ENCODE data around the gene SCAMP2. TPM values are rescaled to one million over a fixed set of nuclear protein-coding genes. Genes with fewer than 3 reads are reported as not detected.
A peak's percentile ranks its signal among the peaks of the same experiment; 100 is the strongest.

Gene SCAMP2
- total and polyA plus RNA-seq, 11 donors: 25.1 to 90.5 (median 46.0) TPM

DNA sequence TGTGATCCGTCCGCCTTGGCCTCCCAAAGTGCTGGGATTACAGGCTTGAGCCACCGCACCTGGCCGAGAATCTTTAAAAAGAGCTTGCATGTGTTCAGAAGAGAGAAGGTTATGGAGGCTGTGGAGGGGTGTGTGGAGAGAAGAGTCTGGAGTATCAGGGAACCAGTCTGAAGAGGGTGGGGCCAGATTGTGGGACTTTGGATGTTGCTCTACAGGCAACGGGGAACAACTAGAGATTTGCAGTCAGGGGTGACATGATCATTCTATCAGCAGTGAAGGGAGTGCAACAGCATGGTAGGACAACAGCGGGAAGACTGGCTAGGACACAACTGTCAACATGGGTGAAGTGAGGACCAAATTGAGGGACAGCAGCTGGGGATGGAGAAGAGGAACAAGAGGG is 8.9 kb downstream of the SCAMP2 start:
- H3K27me3 ChIP-seq: no peaks in the 10 kb centered on the region
- 82 to 92% (median 88%) methylated on average over 6 of the region's 6 CpGs for WGBS, 4 donors
- no peaks in the 10 kb centered on the region for H3K9me3 ChIP-seq
- H3K4me3 ChIP-seq: no peak overlapping the region
- intact Hi-C loops (cut with DNase I): no loop called here
- ATAC-seq (no peak), DNase-seq (no peak)
- TF ChIP-seq, protein P1, sequence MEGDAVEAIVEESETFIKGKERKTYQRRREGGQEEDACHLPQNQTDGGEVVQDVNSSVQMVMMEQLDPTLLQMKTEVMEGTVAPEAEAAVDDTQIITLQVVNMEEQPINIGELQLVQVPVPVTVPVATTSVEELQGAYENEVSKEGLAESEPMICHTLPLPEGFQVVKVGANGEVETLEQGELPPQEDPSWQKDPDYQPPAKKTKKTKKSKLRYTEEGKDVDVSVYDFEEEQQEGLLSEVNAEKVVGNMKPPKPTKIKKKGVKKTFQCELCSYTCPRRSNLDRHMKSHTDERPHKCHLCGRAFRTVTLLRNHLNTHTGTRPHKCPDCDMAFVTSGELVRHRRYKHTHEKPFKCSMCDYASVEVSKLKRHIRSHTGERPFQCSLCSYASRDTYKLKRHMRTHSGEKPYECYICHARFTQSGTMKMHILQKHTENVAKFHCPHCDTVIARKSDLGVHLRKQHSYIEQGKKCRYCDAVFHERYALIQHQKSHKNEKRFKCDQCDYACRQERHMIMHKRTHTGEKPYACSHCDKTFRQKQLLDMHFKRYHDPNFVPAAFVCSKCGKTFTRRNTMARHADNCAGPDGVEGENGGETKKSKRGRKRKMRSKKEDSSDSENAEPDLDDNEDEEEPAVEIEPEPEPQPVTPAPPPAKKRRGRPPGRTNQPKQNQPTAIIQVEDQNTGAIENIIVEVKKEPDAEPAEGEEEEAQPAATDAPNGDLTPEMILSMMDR (IDR thresholded peaks at IDR 0.05): no peak
- peaks cover 0 to 15% (median 0%) of the 10 kb centered on the region in 9 donors for H3K36me3 ChIP-seq
- no peak overlapping the region for H3K27ac ChIP-seq
- peaks cover 1 to 70% (median 37%) of the 10 kb centered on the region in 12 donors for H3K4me1 ChIP-seq

DNA sequence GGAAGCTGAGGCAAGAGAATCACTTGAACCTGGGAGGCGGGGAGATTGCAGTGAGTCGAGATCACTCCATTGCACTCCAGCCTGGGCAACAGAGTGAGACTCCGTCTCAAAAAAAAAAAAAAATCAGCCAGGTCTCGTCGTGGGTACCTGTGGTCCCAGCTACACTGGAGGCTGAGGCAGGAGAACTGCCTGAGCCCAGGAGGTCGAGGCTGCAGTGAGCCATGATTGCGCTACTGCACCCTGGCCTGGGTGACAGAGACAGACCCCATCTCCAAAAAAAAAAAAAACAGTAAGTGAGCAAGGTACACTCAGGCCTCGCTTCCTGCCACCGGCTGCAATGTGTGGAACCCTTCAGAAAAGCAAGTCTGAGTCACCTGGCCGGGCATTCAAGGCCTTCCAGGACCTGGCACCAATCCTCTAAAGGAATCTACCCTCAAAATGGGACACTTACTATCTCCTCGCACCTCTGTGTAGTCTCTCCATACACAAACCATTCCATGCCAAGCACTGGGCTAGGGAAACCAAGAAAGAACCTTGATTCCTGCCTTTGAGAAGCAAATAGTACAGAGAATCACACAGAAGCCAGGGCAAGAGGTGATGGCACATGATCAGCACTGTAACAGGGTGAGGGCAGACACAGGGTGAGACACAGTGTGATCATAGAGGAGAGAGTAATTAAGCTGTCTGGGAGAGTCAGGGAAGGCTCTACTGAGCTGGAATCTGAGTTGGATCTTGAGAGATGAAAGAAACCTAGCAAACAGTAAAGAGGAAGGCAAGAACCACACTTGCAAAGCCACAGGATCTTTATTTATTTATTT is 9.7 kb downstream of the SCAMP2 start:
- H3K27ac ChIP-seq: peak overlapping the region in 1 of 12 donors; percentile 49
- peaks cover 0 to 68% (median 34%) of the 10 kb centered on the region in 12 donors for H3K4me1 ChIP-seq
- intact Hi-C loops (cut with DNase I): no loop called here

DNA sequence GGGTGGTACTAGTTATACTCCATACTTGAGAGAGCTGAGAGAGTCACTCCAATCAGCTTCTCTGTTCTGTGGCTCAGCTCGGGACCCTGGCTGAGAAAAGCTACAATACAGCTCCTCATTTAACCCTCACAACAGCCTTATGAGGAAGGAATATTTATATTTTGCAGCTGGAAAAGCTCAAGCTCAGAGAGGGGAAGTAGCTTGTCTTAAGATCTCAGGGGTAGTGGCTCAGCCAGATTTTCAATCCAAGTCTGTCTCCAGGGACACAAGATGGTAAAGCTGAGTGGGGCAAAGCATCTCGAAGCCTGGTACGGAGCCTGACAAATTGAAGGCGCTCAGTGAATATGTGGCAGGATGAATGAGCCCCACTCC is 14.8 kb downstream of the SCAMP2 start:
- Histone ChIP-seq H3K27ac (peak overlapping the region in 1 of 12 donors; percentile 59), H3K9me3 (no peaks in the 10 kb centered on the region), H3K27me3 (no peaks in the 10 kb centered on the region), H3K4me1 (peaks cover 0 to 50% (median 30%) of the 10 kb centered on the region in 12 donors), H3K4me3 (no peak overlapping the region), H3K36me3 (peaks cover 0 to 25% (median 9%) of the 10 kb centered on the region in 9 donors)
- 80 to 83% (median 81%) methylated on average over 4 of the region's 4 CpGs for WGBS, 4 donors
- TF ChIP-seq, protein P1 (IDR thresholded peaks at IDR 0.05): no peak
- no peak for TF ChIP-seq POLR2A (IDR thresholded peaks at IDR 0.05)
- intact Hi-C loops (cut with DNase I): loop anchor here in 1 of 10 donors (5.0 kb wide), 1 partner anchor 44 kb away; no protein-coding TSS in a partner anchor
- DNase-seq (no peak), ATAC-seq (no peak)

More for the DNA sequence above, 9.7 kb downstream of the SCAMP2 start:
- DNase-seq: no peak
- no peaks in the 10 kb centered on the region for H3K9me3 ChIP-seq
- no peak overlapping the region for H3K4me3 ChIP-seq
- no peaks in the 10 kb centered on the region for H3K27me3 ChIP-seq
- whole genome bisulfite sequencing, 4 donors: 80 to 86% (median 81%) methylated on average over 11 of the region's 11 CpGs
- H3K36me3 ChIP-seq: peaks cover 0 to 13% (median 0%) of the 10 kb centered on the region in 9 donors
- ATAC-seq: peak in 2 of 4 donors; percentile 50 to 55
- TF ChIP-seq, protein P1 (IDR thresholded peaks at IDR 0.05): no peak

DNA sequence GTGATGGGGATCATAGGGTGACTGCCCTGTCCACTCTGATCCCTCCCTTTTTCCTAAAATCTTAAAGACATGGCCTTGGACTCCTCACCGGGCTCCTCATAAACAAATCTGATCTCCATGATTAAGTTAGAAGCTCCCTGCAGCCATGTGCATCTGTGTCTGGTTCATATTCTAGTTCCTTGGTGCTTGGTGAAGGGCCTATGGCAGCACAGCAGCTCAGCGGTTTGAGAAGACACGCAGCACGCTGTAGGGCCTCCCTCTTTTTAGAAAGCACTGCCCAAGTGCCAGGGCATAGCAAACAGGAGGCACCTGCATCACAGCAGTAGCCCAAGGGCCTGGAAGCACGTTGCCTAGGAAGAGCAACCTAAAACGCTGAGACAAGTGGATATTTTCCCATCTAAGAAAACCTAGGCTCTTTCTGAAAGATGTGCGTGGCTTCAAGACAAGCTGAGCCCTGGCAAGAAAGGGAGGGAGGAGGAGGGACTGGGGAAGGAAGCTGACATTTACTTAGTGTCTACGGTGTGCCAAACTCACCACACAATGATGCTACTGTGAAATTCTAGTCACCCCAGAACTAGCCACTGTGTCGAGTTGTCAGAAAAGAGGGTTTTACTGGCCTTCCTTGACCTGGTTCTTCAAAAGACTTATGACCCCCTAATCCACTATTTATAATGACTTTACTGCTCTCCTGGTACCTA is 15.3 kb downstream of the SCAMP2 start:
- no peak for DNase-seq
- peaks cover 0 to 30% (median 14%) of the 10 kb centered on the region in 9 donors for H3K36me3 ChIP-seq
- no peak for ATAC-seq
- no peak overlapping the region for H3K4me3 ChIP-seq
- intact Hi-C loops (cut with DNase I): loop anchor here in 1 of 10 donors (5.0 kb wide), 1 partner anchor 44 kb away; no protein-coding TSS in a partner anchor
- peak overlapping the region in 1 of 12 donors; percentile 59 for H3K27ac ChIP-seq
- no peaks in the 10 kb centered on the region for H3K9me3 ChIP-seq
- 74 to 81% (median 77%) methylated on average over 9 of the region's 9 CpGs for WGBS, 4 donors
- no peaks in the 10 kb centered on the region for H3K27me3 ChIP-seq
- peaks cover 0 to 46% (median 30%) of the 10 kb centered on the region in 12 donors for H3K4me1 ChIP-seq
- no peak for TF ChIP-seq POLR2A (IDR thresholded peaks at IDR 0.05)
- TF ChIP-seq, protein P1 (IDR thresholded peaks at IDR 0.05): no peak
